Gastroesophageal sphincter (tissue), 3 donors: ENCODE measurements around the gene KRR1.

ENCODE experiments used
- CTCF ChIP-seq, 4 experiments: fragments of 200-600 bp in 2 of 4; fragments of 450-650 bp in 2 of 4; sonication (generic) in 1 of 4; IDR thresholded peaks; one replicate each; pipeline ENCODE4 v1.5.1; 2017 to 2019; ENCODE audit warnings: antibody characterized with exemption in 4 of 4, mild to moderate bottlenecking in 2 of 4, moderate library complexity in 2 of 4
- POLR2AphosphoS5 ChIP-seq: sonication (generic); formaldehyde crosslinking; IDR thresholded peaks from one replicate; pipeline ENCODE4 v1.6.1; 2017; ENCODE audit warnings: antibody characterized with exemption

GRCh38 chr12:75528692-75529091 is 17.3 kb upstream of the KRR1 start:
- TF ChIP-seq CTCF (IDR thresholded peaks at IDR 0.05) = no peak
- TF ChIP-seq POLR2AphosphoS5 = no peak
